Panc1 (cell line): ENCODE results near the gene BPIFA3.

Experiments
- CTCF ChIP-seq: fragments of 450-650 bp; IDR thresholded peaks from 2 replicates; pipeline ENCODE4 v1.5.1; 2017; ENCODE audit warnings: mild to moderate bottlenecking
- TF ChIP-seq, protein P1 (sequence below), 2 experiments: IDR thresholded peaks; 2 replicates each; pipeline ENCODE4 v1.6.1; 2011 to 2012; ENCODE audit warnings: low read depth in 2 of 2, control low read depth in 1 of 2, low read length in 1 of 2, mild to moderate bottlenecking in 1 of 2, moderate library complexity in 1 of 2; ENCODE audit not compliant: insufficient read depth in 1 of 2

DNA sequence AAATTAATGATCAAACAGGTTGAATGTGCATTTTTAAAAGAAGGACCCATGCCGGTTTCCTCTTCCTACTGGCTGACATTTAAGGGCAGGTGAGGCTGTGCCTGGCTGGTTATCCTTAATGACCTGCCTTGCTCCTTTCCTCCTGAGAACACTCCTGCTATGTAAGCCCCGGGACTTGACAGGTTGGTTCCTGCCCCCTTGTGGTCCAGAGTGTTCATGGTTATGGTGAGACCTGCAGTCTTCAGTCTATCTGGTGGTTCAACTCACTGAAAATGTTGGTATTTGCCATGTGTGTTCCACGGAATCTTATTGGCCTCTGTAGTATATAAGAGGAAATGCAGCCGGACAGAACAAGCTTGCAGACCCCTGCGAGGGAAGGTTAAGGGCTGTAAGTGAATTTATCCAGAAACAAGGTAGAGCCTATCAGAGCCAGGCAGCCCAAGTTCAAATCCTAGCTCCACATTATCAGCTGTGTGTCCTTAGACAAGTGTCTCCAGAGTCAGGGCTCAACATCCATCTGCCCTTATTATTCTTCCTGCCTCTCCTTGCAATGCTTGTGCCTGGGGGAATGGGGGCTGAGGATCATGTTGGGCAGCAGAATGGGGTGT is 5.2 kb upstream of the BPIFA3 start:
- TF ChIP-seq CTCF, result peak; percentile 79
- TF ChIP-seq, protein P1, sequence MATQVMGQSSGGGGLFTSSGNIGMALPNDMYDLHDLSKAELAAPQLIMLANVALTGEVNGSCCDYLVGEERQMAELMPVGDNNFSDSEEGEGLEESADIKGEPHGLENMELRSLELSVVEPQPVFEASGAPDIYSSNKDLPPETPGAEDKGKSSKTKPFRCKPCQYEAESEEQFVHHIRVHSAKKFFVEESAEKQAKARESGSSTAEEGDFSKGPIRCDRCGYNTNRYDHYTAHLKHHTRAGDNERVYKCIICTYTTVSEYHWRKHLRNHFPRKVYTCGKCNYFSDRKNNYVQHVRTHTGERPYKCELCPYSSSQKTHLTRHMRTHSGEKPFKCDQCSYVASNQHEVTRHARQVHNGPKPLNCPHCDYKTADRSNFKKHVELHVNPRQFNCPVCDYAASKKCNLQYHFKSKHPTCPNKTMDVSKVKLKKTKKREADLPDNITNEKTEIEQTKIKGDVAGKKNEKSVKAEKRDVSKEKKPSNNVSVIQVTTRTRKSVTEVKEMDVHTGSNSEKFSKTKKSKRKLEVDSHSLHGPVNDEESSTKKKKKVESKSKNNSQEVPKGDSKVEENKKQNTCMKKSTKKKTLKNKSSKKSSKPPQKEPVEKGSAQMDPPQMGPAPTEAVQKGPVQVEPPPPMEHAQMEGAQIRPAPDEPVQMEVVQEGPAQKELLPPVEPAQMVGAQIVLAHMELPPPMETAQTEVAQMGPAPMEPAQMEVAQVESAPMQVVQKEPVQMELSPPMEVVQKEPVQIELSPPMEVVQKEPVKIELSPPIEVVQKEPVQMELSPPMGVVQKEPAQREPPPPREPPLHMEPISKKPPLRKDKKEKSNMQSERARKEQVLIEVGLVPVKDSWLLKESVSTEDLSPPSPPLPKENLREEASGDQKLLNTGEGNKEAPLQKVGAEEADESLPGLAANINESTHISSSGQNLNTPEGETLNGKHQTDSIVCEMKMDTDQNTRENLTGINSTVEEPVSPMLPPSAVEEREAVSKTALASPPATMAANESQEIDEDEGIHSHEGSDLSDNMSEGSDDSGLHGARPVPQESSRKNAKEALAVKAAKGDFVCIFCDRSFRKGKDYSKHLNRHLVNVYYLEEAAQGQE (IDR thresholded peaks at IDR 0.05; ENCODE audit: insufficient read depth in 1 of 2, low read depth in 2 of 2, low read length in 1 of 2), result peak; percentile 32 to 61; a peak in 2 of 4 replicates
